Activated T-helper 1 cell treated with anti-CD3 and anti-CD28 coated beads, Interleukin-12 subunit alpha, Interleukin-12 subunit beta, Interleukin-2, Interleukin-4 antibody, amounts not matched to agents 30 ng/mL and 10 ng/mL and 1 ng/mL, durations not matched to agents 14 hours and 24 hours and 36 hours (primary cell): ENCODE measurements around the gene FCAMR. TPM values are rescaled to one million over a fixed set of nuclear protein-coding genes. Genes with fewer than 3 reads are reported as not detected.
A peak's percentile ranks its signal among the peaks of the same experiment; 100 is the strongest.

Source experiments
- DNase-seq: peaks from one replicate; pipeline ENCODE4 v3.0.0; 2021; ENCODE audit warnings: low spot score
- H3K27ac Mint-ChIP-seq: one replicate; pipeline ENCODE4 v1.8.0; 2021; ENCODE audit warnings: mild to moderate bottlenecking, mixed read lengths
- H3K27me3 Mint-ChIP-seq: one replicate; pipeline ENCODE4 v1.8.0; 2022; ENCODE audit warnings: mild to moderate bottlenecking, moderate library complexity, mixed read lengths; ENCODE audit not compliant: insufficient read depth
- H3K36me3 Mint-ChIP-seq: one replicate; pipeline ENCODE4 v1.8.0; 2021; ENCODE audit warnings: low read depth, mixed read lengths
- H3K4me1 Mint-ChIP-seq: one replicate; pipeline ENCODE4 v1.8.0; 2021; ENCODE audit warnings: low read depth, mixed read lengths
- H3K4me3 Mint-ChIP-seq: one replicate; pipeline ENCODE4 v1.8.0; 2021; ENCODE audit warnings: mild to moderate bottlenecking, moderate library complexity, mixed read lengths
- H3K9me3 Mint-ChIP-seq: one replicate; pipeline ENCODE4 v1.8.0; 2021; ENCODE audit warnings: mixed read lengths
- intact Hi-C: fragments of 100-400 bp; cut with micrococcal nuclease; formaldehyde crosslinking; loops from one replicate; pipeline ENCODE4 v1.15.1; 2024
- total RNA-seq: library from RNA; stranded (reverse); gene quantifications from 2 replicates; pipeline ENCODE4 v1.2.3, GENCODE V29; 2022

FCAMR gene
- total RNA-seq, 1 donor from 2014 or later, result not detected

DNA sequence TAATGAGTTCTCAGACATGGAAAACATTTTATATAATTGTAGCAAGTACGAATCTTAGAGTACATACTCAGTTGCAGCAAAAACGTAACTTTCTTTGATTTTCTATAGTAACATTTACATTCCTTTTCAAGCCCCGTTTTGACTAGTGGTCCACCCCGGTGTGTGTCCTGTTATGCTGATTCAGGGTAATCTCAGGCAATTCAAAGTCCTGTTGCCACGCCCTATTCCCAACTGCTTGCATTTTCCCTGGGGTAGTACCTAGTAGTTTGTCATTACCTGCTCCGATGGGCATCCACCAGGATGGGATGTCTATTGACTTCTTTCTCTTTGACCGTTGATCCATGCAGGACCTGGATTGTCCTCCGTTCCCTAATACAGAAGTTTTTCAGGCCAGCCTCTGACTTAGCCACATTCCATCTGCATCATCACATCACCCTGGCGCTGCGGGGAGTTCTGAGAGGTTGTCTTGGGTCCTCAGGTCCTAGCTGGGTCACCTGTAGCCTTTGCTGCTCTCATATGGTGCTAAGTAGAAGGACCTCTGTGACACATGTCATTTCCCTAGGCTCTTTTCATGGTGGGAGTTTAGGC lies 15.0 kb upstream of the FCAMR start:
- Mint-ChIP-seq H3K9me3 (no peaks in the 10 kb centered on the region), H3K27ac (no peak overlapping the region), H3K4me1 (no peaks in the 10 kb centered on the region), H3K27me3 (peaks cover 46% of the 10 kb centered on the region), H3K4me3 (no peak overlapping the region), H3K36me3 (no peaks in the 10 kb centered on the region)
- DNase-seq, result no peak
- intact Hi-C loops, result loop anchor here (10.0 kb wide), 2 partner anchors 380 to 490 kb away; no protein-coding TSS in a partner anchor

DNA sequence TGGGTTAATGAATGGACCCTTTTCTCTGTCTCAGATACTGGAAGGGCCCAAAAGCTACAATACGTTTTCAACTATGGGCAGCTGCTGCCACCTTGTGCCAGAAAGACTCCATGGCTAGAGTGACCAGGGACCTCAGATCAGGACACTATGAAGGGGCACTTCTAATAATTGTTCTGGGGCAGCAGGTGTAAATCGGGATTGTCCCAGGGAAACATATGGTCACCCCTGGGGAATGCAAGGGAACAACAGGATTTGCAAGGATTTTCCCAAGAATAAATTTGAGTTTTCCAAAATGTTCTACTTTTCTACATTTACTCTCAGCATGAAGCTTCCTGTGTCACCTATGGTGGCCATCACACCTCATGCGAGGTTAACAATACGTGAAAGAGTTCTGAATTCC lies 12.0 kb upstream of the FCAMR start:
- Mint-ChIP-seq H3K4me1 (no peaks in the 10 kb centered on the region), H3K4me3 (no peak overlapping the region), H3K36me3 (no peaks in the 10 kb centered on the region), H3K9me3 (no peaks in the 10 kb centered on the region), H3K27me3 (peaks cover 34% of the 10 kb centered on the region), H3K27ac (no peak overlapping the region)
- intact Hi-C loops, result loop anchor here (1.0 to 10.0 kb wide), 11 partner anchors 47 to 515 kb away; partner anchors contain the start of genes CR1 and IL20
- peak; percentile 36 for DNase-seq

DNA sequence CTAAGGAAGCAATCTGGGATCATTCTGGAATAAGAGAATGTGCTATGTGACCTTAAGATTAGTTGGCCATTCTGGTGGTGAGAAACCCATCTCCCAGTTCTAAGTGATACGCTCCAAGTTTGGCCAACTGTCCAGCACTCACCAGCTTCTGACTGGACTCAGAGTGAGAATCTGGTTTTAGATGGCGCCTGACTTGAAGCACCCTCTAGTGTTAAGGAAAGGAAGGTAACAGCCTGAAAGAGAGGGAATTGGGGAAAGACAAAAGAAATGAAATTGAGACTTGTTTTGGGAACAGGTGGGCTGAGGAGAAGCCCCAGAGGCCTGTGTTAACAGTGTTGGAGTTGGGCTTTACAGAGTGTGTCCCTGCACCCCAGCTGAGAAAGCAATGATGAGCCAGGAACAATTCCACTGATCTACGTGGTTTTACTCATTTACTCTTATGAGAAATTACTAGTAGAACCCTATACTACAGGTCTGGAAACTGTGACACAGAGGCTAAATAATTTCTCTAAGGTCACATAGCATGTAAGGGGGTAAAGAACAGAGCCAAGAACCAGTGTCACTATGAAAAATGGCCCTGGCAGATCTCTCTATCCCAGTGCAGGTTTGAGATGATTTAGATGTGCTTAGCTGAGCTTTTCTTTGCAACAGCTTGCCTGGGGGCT lies 9.3 kb upstream of the FCAMR start:
- intact Hi-C loops, result loop anchor here (5.0 to 10.0 kb wide), 4 partner anchors 317 to 518 kb away; partner anchors contain the start of gene CR1
- DNase-seq, result no peak
- H3K27me3 Mint-ChIP-seq, result peaks cover 21% of the 10 kb centered on the region
- H3K4me3 Mint-ChIP-seq, result no peak overlapping the region
- H3K36me3 Mint-ChIP-seq, result no peaks in the 10 kb centered on the region
- H3K9me3 Mint-ChIP-seq, result no peaks in the 10 kb centered on the region
- H3K4me1 Mint-ChIP-seq, result no peaks in the 10 kb centered on the region
- H3K27ac Mint-ChIP-seq, result no peak overlapping the region

DNA sequence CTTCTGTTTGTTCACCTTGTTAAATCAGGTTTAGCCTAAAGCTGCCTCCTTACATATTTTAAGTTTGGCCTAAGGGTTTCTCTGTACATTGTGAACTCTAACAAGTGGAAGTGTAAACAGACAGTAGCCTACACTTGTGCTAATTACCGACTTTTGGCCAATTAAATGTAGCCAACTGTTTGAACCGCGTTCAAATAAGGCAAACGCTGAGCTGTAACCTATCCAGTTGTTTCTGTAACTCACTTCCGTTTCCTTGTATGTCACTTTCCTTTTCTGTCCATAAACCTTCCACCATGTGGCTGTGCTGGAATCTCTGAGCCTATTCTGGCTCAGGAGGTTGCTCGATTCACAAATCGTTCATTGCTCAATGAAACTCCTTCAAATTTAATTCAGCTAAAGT lies 8.0 kb upstream of the FCAMR start:
- intact Hi-C loops, result no loop called here
- no peak for DNase-seq
- no peaks in the 10 kb centered on the region for H3K4me1 Mint-ChIP-seq
- no peak overlapping the region for H3K27ac Mint-ChIP-seq
- H3K4me3 Mint-ChIP-seq, result no peak overlapping the region
- no peaks in the 10 kb centered on the region for H3K36me3 Mint-ChIP-seq
- H3K9me3 Mint-ChIP-seq, result no peaks in the 10 kb centered on the region
- H3K27me3 Mint-ChIP-seq, result peaks cover 17% of the 10 kb centered on the region

DNA sequence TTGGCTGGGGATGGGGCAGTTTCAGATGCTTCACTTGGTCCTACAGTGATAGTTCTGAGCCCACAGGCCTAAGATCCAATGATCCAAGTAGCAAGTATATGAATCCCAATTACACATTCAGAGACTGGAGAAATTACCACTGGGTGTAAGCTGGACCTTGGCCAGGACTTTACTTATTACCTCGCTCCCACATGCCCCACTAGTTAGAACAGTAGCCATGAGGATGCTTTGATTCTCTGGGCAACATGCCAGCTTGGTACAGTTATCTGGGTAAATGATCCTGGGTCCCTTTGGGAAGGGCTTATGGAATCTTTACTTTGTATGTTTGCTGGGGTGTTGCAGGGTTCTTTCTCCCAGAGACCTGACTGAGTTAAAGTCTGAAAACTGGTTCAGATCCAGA lies 5.0 kb upstream of the FCAMR start:
- H3K9me3 Mint-ChIP-seq, result no peaks in the 10 kb centered on the region
- no peak overlapping the region for H3K4me3 Mint-ChIP-seq
- no peaks in the 10 kb centered on the region for H3K4me1 Mint-ChIP-seq
- no peaks in the 10 kb centered on the region for H3K36me3 Mint-ChIP-seq
- no peak overlapping the region for H3K27ac Mint-ChIP-seq
- intact Hi-C loops, result no loop called here
- H3K27me3 Mint-ChIP-seq, result peaks cover 24% of the 10 kb centered on the region
- DNase-seq, result no peak

DNA sequence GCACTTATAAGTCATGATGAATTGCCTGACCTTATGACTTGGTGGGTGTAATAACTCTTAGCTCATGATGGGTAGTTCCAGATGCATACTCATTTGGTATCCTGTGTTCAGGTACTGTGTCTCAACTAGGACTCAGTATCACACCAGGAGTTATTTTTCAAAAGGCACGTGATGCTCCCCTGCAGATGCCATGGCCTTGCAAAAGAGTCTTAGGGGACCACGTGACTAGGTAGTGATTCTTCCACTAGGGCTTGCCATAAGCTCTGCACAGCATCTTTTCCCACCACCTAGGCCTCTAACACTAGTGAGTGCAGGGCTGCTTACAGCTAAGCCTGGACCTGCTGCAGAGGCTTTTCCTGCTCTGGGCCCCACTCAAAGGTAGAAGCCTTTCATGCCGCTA lies 3.9 kb upstream of the FCAMR start:
- no peak for DNase-seq
- Mint-ChIP-seq H3K9me3 (no peaks in the 10 kb centered on the region), H3K27me3 (peaks cover 29% of the 10 kb centered on the region), H3K36me3 (no peaks in the 10 kb centered on the region), H3K4me1 (no peaks in the 10 kb centered on the region), H3K4me3 (no peak overlapping the region), H3K27ac (no peak overlapping the region)
- intact Hi-C loops, result no loop called here

DNA sequence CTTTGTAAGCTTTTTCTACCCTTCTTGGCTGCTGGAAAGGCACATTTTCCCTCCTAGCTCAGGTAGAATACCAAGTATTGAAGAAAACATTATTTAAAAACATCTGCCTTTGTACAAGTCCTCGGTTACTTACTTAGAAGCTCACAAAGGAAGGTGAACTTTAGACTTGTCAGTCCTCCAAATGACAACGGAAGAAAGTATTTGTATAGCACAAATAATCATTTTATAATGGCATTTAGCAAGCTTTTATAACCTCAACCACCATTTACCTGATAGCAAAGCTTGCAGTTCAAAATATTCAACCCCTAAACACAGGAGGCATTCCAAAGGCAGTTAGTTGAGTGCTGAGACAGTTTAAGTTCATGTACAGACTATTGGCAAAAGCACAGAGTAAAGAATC lies 2.5 kb upstream of the FCAMR start:
- intact Hi-C loops, result no loop called here
- no peak overlapping the region for H3K27ac Mint-ChIP-seq
- H3K4me3 Mint-ChIP-seq, result no peak overlapping the region
- peaks cover 26% of the 10 kb centered on the region for H3K27me3 Mint-ChIP-seq
- DNase-seq, result no peak
- no peaks in the 10 kb centered on the region for H3K9me3 Mint-ChIP-seq
- H3K4me1 Mint-ChIP-seq, result peaks cover 10% of the 10 kb centered on the region
- H3K36me3 Mint-ChIP-seq, result no peaks in the 10 kb centered on the region

DNA sequence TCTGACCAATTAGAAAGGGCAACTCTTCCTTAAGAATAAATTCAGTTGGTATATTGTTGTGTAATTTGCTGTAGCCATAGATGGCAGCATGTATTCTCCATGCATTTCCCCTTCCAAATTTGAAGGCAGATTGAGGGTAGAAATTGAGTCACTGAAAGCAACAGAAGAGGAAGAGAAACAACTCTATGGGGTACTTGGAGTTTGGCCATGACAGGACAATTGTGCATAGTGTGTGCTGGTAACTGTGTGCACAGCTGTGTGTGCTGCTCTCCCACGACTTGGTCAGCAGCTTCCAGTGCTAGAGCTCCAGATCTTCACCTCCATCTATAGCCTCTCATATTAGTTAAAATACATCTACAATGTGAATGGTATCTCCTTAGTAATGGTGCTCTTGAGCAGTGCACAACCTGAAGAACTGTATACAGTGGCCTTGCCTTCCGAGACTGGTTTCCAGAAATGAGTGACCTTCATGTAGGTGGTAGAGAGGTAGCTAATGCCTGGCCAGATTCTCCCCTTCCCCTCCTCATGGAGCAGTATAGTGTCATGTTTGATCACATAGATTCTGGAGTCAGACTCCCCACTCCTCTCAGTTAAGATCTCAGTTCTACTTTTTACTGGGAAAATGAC lies 882 bp upstream of the FCAMR start:
- Mint-ChIP-seq H3K27ac (no peak overlapping the region), H3K36me3 (no peaks in the 10 kb centered on the region), H3K27me3 (peaks cover 25% of the 10 kb centered on the region), H3K9me3 (no peaks in the 10 kb centered on the region), H3K4me3 (no peak overlapping the region), H3K4me1 (peaks cover 23% of the 10 kb centered on the region)
- DNase-seq, result no peak
- intact Hi-C loops, result no loop called here

DNA sequence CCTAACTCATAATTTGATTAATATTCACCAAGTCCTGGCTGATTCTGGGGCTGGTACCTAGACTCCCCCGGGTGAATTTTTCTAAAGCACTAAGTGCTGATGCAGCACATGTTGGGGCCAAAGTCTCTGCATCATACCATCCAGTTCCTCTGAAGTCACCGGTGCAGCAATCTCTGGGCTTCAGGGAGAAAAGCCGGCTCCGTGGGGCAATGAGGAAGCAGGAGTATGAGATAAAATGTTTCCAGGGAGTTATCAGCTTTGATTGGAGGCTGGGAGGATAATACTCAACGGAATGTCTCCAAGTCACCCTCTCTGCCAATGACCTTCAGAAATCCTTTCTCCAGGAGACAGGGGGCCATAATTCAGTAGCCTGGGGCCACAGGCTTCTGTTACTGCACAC lies 1.2 kb downstream of the FCAMR start:
- H3K27ac Mint-ChIP-seq, result no peak overlapping the region
- H3K4me1 Mint-ChIP-seq, result peaks cover 32% of the 10 kb centered on the region
- intact Hi-C loops, result no loop called here
- peaks cover 25% of the 10 kb centered on the region for H3K27me3 Mint-ChIP-seq
- H3K4me3 Mint-ChIP-seq, result no peak overlapping the region
- DNase-seq, result no peak
- no peaks in the 10 kb centered on the region for H3K36me3 Mint-ChIP-seq
- no peaks in the 10 kb centered on the region for H3K9me3 Mint-ChIP-seq

DNA sequence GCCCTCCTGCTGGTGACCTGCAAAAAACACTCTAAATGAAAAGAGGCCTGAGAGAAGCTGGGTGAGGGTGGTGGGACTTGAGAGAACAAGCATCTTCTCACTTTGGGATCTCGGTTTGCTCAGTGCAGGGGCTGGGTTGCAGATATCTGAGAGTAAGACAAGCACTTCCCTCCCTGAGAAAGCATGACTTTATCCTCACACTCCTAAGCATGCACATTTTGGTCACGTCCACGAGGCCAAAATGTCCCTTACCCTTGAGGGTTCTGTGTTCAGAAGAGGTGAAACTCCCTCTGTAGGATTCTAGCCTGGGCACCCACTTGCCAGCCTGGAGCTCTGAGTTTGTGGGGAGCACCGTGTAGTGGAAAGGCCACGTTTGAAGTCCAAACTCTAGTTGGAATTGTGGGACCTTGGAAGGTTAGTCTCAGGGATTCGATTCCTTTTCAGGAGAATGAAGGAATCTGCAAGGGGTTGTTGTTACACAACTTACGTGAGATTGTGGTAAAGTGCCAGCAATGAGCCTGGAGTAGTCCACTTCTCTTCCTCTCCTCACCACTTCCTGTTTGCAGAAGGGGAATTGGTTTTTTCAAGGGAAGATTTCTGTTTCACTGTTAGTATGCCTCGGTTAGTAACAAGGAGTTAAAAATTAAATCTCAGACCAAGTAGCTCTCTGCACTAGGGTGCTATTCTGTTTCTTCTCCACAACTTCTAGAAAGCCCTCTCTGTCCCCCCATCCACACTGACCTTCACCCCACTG lies 3.0 kb downstream of the FCAMR start:
- intact Hi-C loops, result no loop called here
- peaks cover 3% of the 10 kb centered on the region for H3K36me3 Mint-ChIP-seq
- H3K9me3 Mint-ChIP-seq, result no peaks in the 10 kb centered on the region
- peak overlapping the region; percentile 64 for H3K4me3 Mint-ChIP-seq
- H3K27me3 Mint-ChIP-seq, result peaks cover 19% of the 10 kb centered on the region
- H3K27ac Mint-ChIP-seq, result peak overlapping the region; percentile 49
- DNase-seq, result no peak
- peaks cover 44% of the 10 kb centered on the region for H3K4me1 Mint-ChIP-seq

DNA sequence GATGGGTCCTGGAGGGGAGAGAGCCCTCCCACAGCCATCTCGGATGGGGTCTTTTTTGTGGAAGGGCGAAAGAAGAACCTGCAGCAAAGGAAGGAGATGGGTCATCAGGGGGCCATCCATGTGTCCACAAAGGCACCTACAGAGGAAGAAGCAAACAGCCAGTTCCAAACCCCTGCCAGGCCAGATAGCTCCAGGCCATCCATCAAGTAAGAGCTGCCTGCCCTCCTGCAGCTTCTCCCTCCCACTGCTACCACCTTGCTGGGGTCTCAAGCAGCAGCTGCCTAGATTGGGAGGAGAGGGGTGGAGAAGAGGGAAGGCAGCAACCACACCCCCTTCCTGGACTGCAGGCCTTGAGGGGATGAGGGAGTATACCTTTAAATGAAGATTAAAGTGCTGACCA lies 4.5 kb downstream of the FCAMR start:
- H3K9me3 Mint-ChIP-seq, result no peaks in the 10 kb centered on the region
- peaks cover 16% of the 10 kb centered on the region for H3K27me3 Mint-ChIP-seq
- no peak overlapping the region for H3K4me3 Mint-ChIP-seq
- H3K36me3 Mint-ChIP-seq, result peaks cover 3% of the 10 kb centered on the region
- H3K4me1 Mint-ChIP-seq, result peaks cover 50% of the 10 kb centered on the region
- DNase-seq, result no peak
- no peak overlapping the region for H3K27ac Mint-ChIP-seq
- intact Hi-C loops, result no loop called here

DNA sequence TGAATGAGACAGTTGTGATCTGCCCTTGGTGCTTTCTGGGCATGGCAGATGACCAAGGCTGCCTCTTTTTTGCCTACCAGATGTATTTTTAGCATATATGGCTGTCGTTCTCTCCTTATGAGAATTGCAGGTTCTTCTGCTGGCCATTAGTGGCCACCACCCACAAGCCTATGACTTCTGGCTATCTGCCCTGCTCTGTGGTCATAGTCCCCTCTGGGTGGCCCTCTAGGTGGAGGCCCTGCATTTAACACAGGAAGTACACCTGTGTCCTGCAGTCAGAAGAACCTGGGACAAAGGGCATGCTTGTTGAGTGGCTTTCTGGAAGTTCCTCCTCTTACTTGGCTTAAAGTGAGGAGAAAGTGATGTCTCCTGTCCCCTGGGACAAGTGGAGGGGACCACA lies 6.5 kb downstream of the FCAMR start:
- peaks cover 1% of the 10 kb centered on the region for H3K27me3 Mint-ChIP-seq
- H3K36me3 Mint-ChIP-seq, result peaks cover 3% of the 10 kb centered on the region
- intact Hi-C loops, result no loop called here
- DNase-seq, result no peak
- H3K4me1 Mint-ChIP-seq, result peaks cover 50% of the 10 kb centered on the region
- H3K27ac Mint-ChIP-seq, result no peak overlapping the region
- H3K9me3 Mint-ChIP-seq, result no peaks in the 10 kb centered on the region
- no peak overlapping the region for H3K4me3 Mint-ChIP-seq
